ENCODE measurements around the gene FGF1.

The FGF1 gene

GRCh38 chr5:142644127-142644526 lies 41.8 kb downstream of the FGF1 start:
- Histone ChIP-seq H2AFZ (ENCODE audit: low read length) (no peak overlapping the region), H3K9me2 (ENCODE audit: low read depth, low read length) (no peaks in the 10 kb centered on the region), H3K4me3 (ENCODE audit: low read depth, low read length, poor library complexity, severe bottlenecking) (no peak overlapping the region), H4K20me1 (ENCODE audit: insufficient read depth, low read length) (no peaks in the 10 kb centered on the region), H3K9ac (ENCODE audit: low read length) (no peak overlapping the region), H3K9me3 (ENCODE audit: low read length) (no peaks in the 10 kb centered on the region), H3K4me1 (ENCODE audit: insufficient read depth, low read length, severe bottlenecking) (no peaks in the 10 kb centered on the region), H3K79me2 (ENCODE audit: insufficient read depth, low read length) (no peaks in the 10 kb centered on the region), H3K36me3 (ENCODE audit: insufficient read depth, low read length) (no peaks in the 10 kb centered on the region), H3K27ac (ENCODE audit: low read depth, low read length, poor library complexity, severe bottlenecking) (no peak overlapping the region), H3K27me3 (ENCODE audit: insufficient read depth, low read length) (no peaks in the 10 kb centered on the region), H3K4me2 (ENCODE audit: low read length) (no peak overlapping the region), H3F3A (ENCODE audit: insufficient read depth, low read length) (no peaks in the 10 kb centered on the region)
- TF ChIP-seq EZH2 (IDR thresholded peaks at IDR 0.05; ENCODE audit: borderline replicate concordance, low read length) (no peak), CTCF (IDR thresholded peaks at IDR 0.05; ENCODE audit: low read length) (no peak)

GRCh38 chr5:142643634-142644033 lies 42.3 kb downstream of the FGF1 start:
- Histone ChIP-seq H3K79me2 (ENCODE audit: insufficient read depth, low read length) (no peaks in the 10 kb centered on the region), H3K36me3 (ENCODE audit: insufficient read depth, low read length) (no peaks in the 10 kb centered on the region), H3K27ac (ENCODE audit: low read depth, low read length, poor library complexity, severe bottlenecking) (no peak overlapping the region), H3K27me3 (ENCODE audit: insufficient read depth, low read length) (no peaks in the 10 kb centered on the region), H2AFZ (ENCODE audit: low read length) (no peak overlapping the region), H3K4me2 (ENCODE audit: low read length) (no peak overlapping the region), H3K4me1 (ENCODE audit: insufficient read depth, low read length, severe bottlenecking) (no peaks in the 10 kb centered on the region), H3K4me3 (ENCODE audit: low read depth, low read length, poor library complexity, severe bottlenecking) (no peak overlapping the region), H3K9me2 (ENCODE audit: low read depth, low read length) (no peaks in the 10 kb centered on the region), H4K20me1 (ENCODE audit: insufficient read depth, low read length) (no peaks in the 10 kb centered on the region), H3F3A (ENCODE audit: insufficient read depth, low read length) (no peaks in the 10 kb centered on the region), H3K9me3 (ENCODE audit: low read length) (no peaks in the 10 kb centered on the region), H3K9ac (ENCODE audit: low read length) (no peak overlapping the region)
- TF ChIP-seq CTCF (IDR thresholded peaks at IDR 0.05; ENCODE audit: low read length) (no peak), EZH2 (IDR thresholded peaks at IDR 0.05; ENCODE audit: borderline replicate concordance, low read length) (no peak)

- Histone ChIP-seq H3F3A (ENCODE audit: insufficient read depth, low read length) (no peaks in the 10 kb centered on the region), H3K9me2 (ENCODE audit: low read depth, low read length) (no peaks in the 10 kb centered on the region)
These were observed 43.5 kb downstream of the FGF1 start for GRCh38 chr5:142642427-142642826.

More at GRCh38 chr5:142642427-142642826, 43.5 kb downstream of the FGF1 start:
- Histone ChIP-seq H3K36me3 (ENCODE audit: insufficient read depth, low read length) (no peaks in the 10 kb centered on the region), H2AFZ (ENCODE audit: low read length) (no peak overlapping the region), H3K27me3 (ENCODE audit: insufficient read depth, low read length) (no peaks in the 10 kb centered on the region), H3K27ac (ENCODE audit: low read depth, low read length, poor library complexity, severe bottlenecking) (no peak overlapping the region), H3K4me3 (ENCODE audit: low read depth, low read length, poor library complexity, severe bottlenecking) (no peak overlapping the region), H3K4me2 (ENCODE audit: low read length) (no peak overlapping the region), H3K9me3 (ENCODE audit: low read length) (no peaks in the 10 kb centered on the region), H3K9ac (ENCODE audit: low read length) (no peak overlapping the region), H3K4me1 (ENCODE audit: insufficient read depth, low read length, severe bottlenecking) (no peaks in the 10 kb centered on the region), H3K79me2 (ENCODE audit: insufficient read depth, low read length) (no peaks in the 10 kb centered on the region), H4K20me1 (ENCODE audit: insufficient read depth, low read length) (no peaks in the 10 kb centered on the region)
- TF ChIP-seq EZH2 (IDR thresholded peaks at IDR 0.05; ENCODE audit: borderline replicate concordance, low read length) (no peak), CTCF (IDR thresholded peaks at IDR 0.05; ENCODE audit: low read length) (no peak)
